Vagina (tissue), 2 donors: ENCODE measurements around the gene CMPK1. TPM values are rescaled to one million over a fixed set of nuclear protein-coding genes. Genes with fewer than 3 reads are reported as not detected.
A peak's percentile ranks its signal among the peaks of the same experiment; 100 is the strongest.

ENCODE experiments used
- DNase-seq, 2 donors: peaks; one replicate each; pipeline ENCODE4 v3.0.0-alpha.2; 2017; ENCODE audit errors: extremely low spot score in 2 of 2
- H3K27ac ChIP-seq: fragments of 200-600 bp; sonication (generic); one replicate; pipeline ENCODE4 v1.5.1; 2019
- H3K27me3 ChIP-seq: fragments of 200-600 bp; sonication (generic); one replicate; pipeline ENCODE4 v1.5.1; 2019
- H3K36me3 ChIP-seq, 2 donors: fragments of 200-600 bp; sonication (generic); one replicate each; pipeline ENCODE4 v1.5.1; 2017 to 2019
- H3K4me1 ChIP-seq: fragments of 200-600 bp; sonication (generic); one replicate; pipeline ENCODE4 v1.5.1; 2019
- H3K4me3 ChIP-seq, 2 donors: fragments of 200-600 bp; sonication (generic); 1 replicate in 1 of 2; 2 replicates in 1 of 2; pipeline ENCODE4 v1.5.1; 2016 to 2019
- H3K9me3 ChIP-seq: fragments of 200-600 bp; sonication (generic); one replicate; pipeline ENCODE4 v1.5.1; 2019
- POLR2A ChIP-seq, 2 donors: fragments of 450-650 bp; IDR thresholded peaks; one replicate each; pipeline ENCODE4 v1.6.1; 2017; ENCODE audit warnings: antibody characterized with exemption in 2 of 2, mild to moderate bottlenecking in 2 of 2, moderate library complexity in 2 of 2
- POLR2AphosphoS5 ChIP-seq, 2 donors: sonication (generic); formaldehyde crosslinking; IDR thresholded peaks; one replicate each; pipeline ENCODE4 v1.9.0; 2017; ENCODE audit warnings: antibody characterized with exemption in 2 of 2, mild to moderate bottlenecking in 2 of 2, low read depth in 1 of 2; ENCODE audit not compliant: insufficient read depth in 1 of 2
- intact Hi-C: fragments of 100-400 bp; cut with DNase I; formaldehyde crosslinking; loops from one replicate; pipeline ENCODE4 v1.15.1; 2023
- total RNA-seq: library from RNA; depleted of rRNA; stranded (reverse); fragments of >200 nt; gene quantifications from one replicate; pipeline ENCODE4 v1.2.3, GENCODE V29; 2016
- TF ChIP-seq, protein P1 (sequence below), 3 experiments: fragments of 450-650 bp in 2 of 3; fragments of 200-600 bp in 1 of 3; sonication (generic) in 1 of 3; IDR thresholded peaks; one replicate each; pipeline ENCODE4 v1.5.1; 2017 to 2019; ENCODE audit warnings: antibody characterized with exemption in 3 of 3, mild to moderate bottlenecking in 2 of 3, moderate library complexity in 2 of 3

The CMPK1 gene
- total RNA-seq, 1 donor from 2014 or later = 79.3 TPM

DNA sequence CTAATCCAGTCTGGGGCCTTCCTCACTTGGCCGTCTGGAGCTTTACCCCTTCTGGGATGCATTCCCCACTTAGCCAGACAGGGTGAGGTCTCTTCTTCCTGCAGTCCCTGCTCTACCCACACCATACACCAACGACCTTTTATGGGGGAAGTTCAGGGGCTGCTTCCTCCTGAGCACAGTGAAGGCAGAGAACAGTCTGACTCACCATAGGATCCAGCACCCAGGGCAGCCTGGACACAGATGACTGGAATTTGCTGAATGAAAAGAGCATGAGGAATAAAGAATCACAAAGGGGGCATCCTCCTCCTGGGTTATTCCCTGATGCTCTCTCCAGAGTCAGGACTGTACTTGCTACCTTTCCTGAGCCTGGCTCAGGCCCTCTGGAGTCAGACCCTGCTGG lies 77.8 kb downstream of the CMPK1 start:
- TF ChIP-seq, protein P1, sequence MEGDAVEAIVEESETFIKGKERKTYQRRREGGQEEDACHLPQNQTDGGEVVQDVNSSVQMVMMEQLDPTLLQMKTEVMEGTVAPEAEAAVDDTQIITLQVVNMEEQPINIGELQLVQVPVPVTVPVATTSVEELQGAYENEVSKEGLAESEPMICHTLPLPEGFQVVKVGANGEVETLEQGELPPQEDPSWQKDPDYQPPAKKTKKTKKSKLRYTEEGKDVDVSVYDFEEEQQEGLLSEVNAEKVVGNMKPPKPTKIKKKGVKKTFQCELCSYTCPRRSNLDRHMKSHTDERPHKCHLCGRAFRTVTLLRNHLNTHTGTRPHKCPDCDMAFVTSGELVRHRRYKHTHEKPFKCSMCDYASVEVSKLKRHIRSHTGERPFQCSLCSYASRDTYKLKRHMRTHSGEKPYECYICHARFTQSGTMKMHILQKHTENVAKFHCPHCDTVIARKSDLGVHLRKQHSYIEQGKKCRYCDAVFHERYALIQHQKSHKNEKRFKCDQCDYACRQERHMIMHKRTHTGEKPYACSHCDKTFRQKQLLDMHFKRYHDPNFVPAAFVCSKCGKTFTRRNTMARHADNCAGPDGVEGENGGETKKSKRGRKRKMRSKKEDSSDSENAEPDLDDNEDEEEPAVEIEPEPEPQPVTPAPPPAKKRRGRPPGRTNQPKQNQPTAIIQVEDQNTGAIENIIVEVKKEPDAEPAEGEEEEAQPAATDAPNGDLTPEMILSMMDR (IDR thresholded peaks at IDR 0.05) = no peak
- TF ChIP-seq POLR2AphosphoS5 (IDR thresholded peaks at IDR 0.05; ENCODE audit: insufficient read depth in 1 of 2, low read depth in 1 of 2) (no peak), POLR2A (IDR thresholded peaks at IDR 0.05) (no peak)
- H3K27me3 ChIP-seq = no peaks in the 10 kb centered on the region
- H3K36me3 ChIP-seq = no peaks in the 10 kb centered on the region
- DNase-seq = no peak
- H3K27ac ChIP-seq = no peak overlapping the region
- no peaks in the 10 kb centered on the region for H3K4me1 ChIP-seq
- intact Hi-C loops = no loop called here
- H3K9me3 ChIP-seq = no peaks in the 10 kb centered on the region
- H3K4me3 ChIP-seq = no peak overlapping the region

DNA sequence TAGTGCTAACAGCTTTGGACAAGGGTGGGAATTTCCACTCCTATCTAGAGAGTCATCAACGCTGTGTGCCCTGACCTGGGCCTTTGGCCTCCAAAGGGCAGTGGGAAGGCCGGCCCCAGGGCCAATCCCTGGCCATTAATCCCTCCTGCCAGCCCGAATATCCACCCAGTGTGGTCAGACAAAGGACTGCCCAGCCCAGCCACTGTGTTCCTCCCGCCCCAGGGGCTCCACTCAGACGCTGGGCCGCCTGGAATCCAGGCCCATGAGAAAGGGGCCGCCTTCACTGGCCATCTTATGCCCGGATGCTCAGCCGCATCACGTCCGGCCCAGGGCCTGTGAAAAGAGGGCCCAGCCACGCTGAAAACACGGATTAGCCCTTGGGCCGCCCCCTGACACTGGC lies 78.8 kb downstream of the CMPK1 start:
- Histone ChIP-seq H3K4me3 (no peak overlapping the region), H3K9me3 (no peaks in the 10 kb centered on the region), H3K27ac (no peak overlapping the region), H3K4me1 (no peaks in the 10 kb centered on the region), H3K36me3 (no peaks in the 10 kb centered on the region), H3K27me3 (peaks cover 5% of the 10 kb centered on the region)
- TF ChIP-seq POLR2AphosphoS5 (IDR thresholded peaks at IDR 0.05; ENCODE audit: insufficient read depth in 1 of 2, low read depth in 1 of 2) (no peak), POLR2A (IDR thresholded peaks at IDR 0.05) (no peak)
- intact Hi-C loops = no loop called here
- no peak for DNase-seq

- no peaks in the 10 kb centered on the region for H3K4me1 ChIP-seq
- TF ChIP-seq, protein P1 (IDR thresholded peaks at IDR 0.05) = no peak
- no peak for TF ChIP-seq POLR2AphosphoS5 (IDR thresholded peaks at IDR 0.05; ENCODE audit: insufficient read depth in 1 of 2, low read depth in 1 of 2)
- TF ChIP-seq POLR2A (IDR thresholded peaks at IDR 0.05) = no peak
- intact Hi-C loops = no loop called here
- H3K9me3 ChIP-seq = no peaks in the 10 kb centered on the region
- H3K36me3 ChIP-seq = no peaks in the 10 kb centered on the region
- no peak within 1 kb of the TSS for H3K27ac ChIP-seq
- H3K27me3 ChIP-seq = peaks cover 7% of the 10 kb centered on the region
- no peak for DNase-seq
- peak within 1 kb of the TSS in 1 of 2 donors; percentile 41 for H3K4me3 ChIP-seq
These were observed 82.2 kb downstream of the CMPK1 start, which contains the start of gene FOXE3 for GRCh38 chr1:47415728-47416318. TSS of gene FOXE3 (plus strand) at chr1:47416285. CDS start at chr1:47416316, 31 bp downstream.

DNA sequence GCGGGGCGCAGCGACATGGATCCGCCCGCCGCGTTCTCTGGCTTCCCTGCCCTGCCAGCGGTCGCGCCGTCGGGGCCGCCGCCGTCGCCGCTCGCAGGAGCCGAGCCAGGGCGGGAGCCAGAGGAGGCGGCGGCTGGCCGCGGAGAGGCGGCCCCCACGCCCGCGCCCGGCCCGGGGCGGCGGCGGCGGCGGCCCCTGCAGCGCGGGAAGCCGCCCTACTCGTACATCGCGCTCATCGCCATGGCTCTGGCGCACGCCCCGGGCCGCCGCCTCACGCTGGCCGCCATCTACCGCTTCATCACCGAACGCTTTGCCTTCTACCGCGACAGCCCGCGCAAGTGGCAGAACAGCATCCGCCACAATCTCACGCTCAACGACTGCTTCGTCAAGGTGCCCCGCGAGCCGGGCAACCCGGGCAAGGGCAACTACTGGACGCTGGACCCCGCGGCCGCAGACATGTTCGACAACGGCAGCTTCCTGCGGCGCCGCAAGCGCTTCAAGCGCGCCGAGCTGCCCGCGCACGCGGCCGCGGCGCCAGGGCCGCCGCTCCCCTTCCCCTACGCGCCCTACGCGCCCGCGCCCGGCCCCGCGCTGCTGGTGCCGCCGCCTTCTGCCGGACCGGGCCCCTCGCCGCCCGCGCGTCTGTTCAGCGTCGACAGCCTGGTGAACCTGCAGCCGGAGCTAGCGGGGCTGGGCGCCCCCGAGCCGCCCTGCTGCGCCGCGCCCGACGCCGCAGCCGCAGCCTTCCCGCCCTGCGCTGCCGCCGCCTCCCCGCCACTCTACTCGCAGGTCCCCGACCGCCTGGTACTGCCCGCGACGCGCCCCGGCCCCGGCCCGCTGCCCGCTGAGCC lies 83.0 kb downstream of the CMPK1 start:
- no peaks in the 10 kb centered on the region for H3K9me3 ChIP-seq
- DNase-seq = no peak
- no peak overlapping the region for H3K27ac ChIP-seq
- peak overlapping the region in 1 of 2 donors; percentile 41 for H3K4me3 ChIP-seq
- H3K4me1 ChIP-seq = no peaks in the 10 kb centered on the region
- no peaks in the 10 kb centered on the region for H3K36me3 ChIP-seq
- H3K27me3 ChIP-seq = peaks cover 7% of the 10 kb centered on the region
- TF ChIP-seq, protein P1 (IDR thresholded peaks at IDR 0.05) = no peak
- TF ChIP-seq POLR2AphosphoS5 (IDR thresholded peaks at IDR 0.05; ENCODE audit: insufficient read depth in 1 of 2, low read depth in 1 of 2) (no peak), POLR2A (IDR thresholded peaks at IDR 0.05) (no peak)
- intact Hi-C loops = no loop called here

DNA sequence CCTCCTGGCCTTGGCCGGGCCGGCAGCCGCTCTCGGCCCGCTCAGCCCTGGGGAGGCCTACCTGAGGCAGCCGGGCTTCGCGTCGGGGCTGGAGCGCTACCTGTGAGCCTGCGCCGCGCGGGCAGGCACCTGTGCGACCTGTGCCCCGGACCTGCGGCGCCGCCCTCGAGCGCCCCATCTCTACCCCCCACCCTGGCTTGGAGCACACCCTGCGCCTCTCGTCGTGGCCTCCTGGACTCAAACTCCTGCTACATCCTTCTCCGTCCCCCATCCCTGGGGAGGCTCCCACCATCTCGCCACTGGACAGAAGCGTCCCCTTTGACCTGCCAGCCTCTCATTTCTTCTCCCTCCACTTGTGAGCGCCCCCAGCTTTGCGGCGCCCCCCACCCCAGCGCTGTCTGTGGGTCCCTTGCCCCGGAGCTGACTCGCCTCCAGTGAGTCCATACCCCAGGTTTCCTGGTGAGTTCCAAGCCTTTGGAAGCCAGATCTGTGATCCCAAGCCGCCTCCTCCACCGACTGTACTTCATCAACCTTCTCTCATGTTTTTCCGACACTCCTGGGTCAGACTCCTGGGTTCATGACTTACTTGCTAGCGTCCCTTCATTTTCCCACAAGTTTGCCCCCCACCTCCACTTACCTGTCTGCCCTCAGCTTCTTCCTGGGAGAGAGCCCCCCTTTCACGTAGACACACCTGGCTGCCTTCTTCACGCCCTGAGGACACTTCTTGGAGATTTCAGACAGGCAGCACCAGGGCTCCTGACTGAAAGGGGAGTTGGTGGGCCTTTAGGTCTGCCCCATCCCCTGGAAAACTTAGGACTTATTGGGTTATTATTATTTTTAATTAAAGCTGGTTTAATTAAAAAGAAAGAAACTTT lies 83.8 kb downstream of the CMPK1 start:
- no peak overlapping the region for H3K27ac ChIP-seq
- TF ChIP-seq POLR2AphosphoS5 (IDR thresholded peaks at IDR 0.05; ENCODE audit: insufficient read depth in 1 of 2, low read depth in 1 of 2) (no peak), POLR2A (IDR thresholded peaks at IDR 0.05) (no peak)
- TF ChIP-seq, protein P1 (IDR thresholded peaks at IDR 0.05) = no peak
- H3K36me3 ChIP-seq = no peaks in the 10 kb centered on the region
- no peak for DNase-seq
- intact Hi-C loops = no loop called here
- peak overlapping the region in 1 of 2 donors; percentile 41 for H3K4me3 ChIP-seq
- H3K27me3 ChIP-seq = peaks cover 7% of the 10 kb centered on the region
- H3K4me1 ChIP-seq = no peaks in the 10 kb centered on the region
- H3K9me3 ChIP-seq = no peaks in the 10 kb centered on the region
